Osteoblast (primary cell): Measurements from ENCODE around the gene ALS2. TPM values are rescaled to one million over a fixed set of nuclear protein-coding genes. Genes with fewer than 3 reads are reported as not detected.

Source experiments
- DNase-seq: peaks from one replicate; pipeline ENCODE4 v3.0.0; 2011; ENCODE audit warnings: low spot score, mixed read lengths; ENCODE audit not compliant: insufficient read length; ENCODE audit errors: missing footprints
- H2AFZ ChIP-seq: 2 replicates; pipeline ENCODE4 v1.6.0; 2011; ENCODE audit warnings: mild to moderate bottlenecking, low read length
- H3K27ac ChIP-seq: 2 replicates; pipeline ENCODE4 v1.5.1; 2011; ENCODE audit warnings: mild to moderate bottlenecking, low read depth, low read length, moderate library complexity
- H3K27me3 ChIP-seq: 2 replicates; pipeline ENCODE4 v1.6.0; 2012; ENCODE audit warnings: mild to moderate bottlenecking, control low read depth, inconsistent platforms, low read length, moderate library complexity; ENCODE audit not compliant: insufficient read depth
- H3K36me3 ChIP-seq: 2 replicates; pipeline ENCODE4 v1.5.1; 2011; ENCODE audit warnings: mild to moderate bottlenecking, low read length, control low read depth, moderate library complexity; ENCODE audit not compliant: insufficient read depth
- H3K4me1 ChIP-seq: 2 replicates; pipeline ENCODE4 v1.5.1; 2011; ENCODE audit warnings: mild to moderate bottlenecking, low read length, control low read depth, moderate library complexity; ENCODE audit not compliant: insufficient read depth
- H3K4me2 ChIP-seq: 2 replicates; pipeline ENCODE4 v1.6.0; 2011; ENCODE audit warnings: mild to moderate bottlenecking, low read length; ENCODE audit not compliant: insufficient read depth
- H3K4me3 ChIP-seq: fragments of 200-600 bp; sonication (generic); 3 replicates; pipeline ENCODE4 v1.5.1; 2012; ENCODE audit warnings: mild to moderate bottlenecking, low read length, inconsistent platforms; ENCODE audit not compliant: insufficient read depth
- H3K79me2 ChIP-seq: 2 replicates; pipeline ENCODE4 v1.6.0; 2012; ENCODE audit warnings: mild to moderate bottlenecking, low read length, control low read depth, inconsistent platforms; ENCODE audit not compliant: insufficient read depth
- H3K9me3 ChIP-seq: 2 replicates; pipeline ENCODE4 v1.5.1; 2011; ENCODE audit warnings: low read depth, low read length, control low read depth
- H4K20me1 ChIP-seq: 2 replicates; pipeline ENCODE4 v1.6.0; 2012; ENCODE audit warnings: mild to moderate bottlenecking, low read length, control low read depth; ENCODE audit not compliant: insufficient read depth
- total RNA-seq: library from RNA; depleted of rRNA; stranded (reverse); fragments of >200 nt; gene quantifications from 2 replicates; pipeline ENCODE4 v1.2.3, GENCODE V29; 2012
- TF ChIP-seq, protein P1 (sequence below): IDR thresholded peaks from 2 replicates; pipeline ENCODE4 v1.5.1; 2011; ENCODE audit warnings: mild to moderate bottlenecking, low read depth, low read length, moderate library complexity; ENCODE audit errors: extremely low read depth

Gene ALS2
- total RNA-seq, 1 donor: 39.1 TPM

DNA sequence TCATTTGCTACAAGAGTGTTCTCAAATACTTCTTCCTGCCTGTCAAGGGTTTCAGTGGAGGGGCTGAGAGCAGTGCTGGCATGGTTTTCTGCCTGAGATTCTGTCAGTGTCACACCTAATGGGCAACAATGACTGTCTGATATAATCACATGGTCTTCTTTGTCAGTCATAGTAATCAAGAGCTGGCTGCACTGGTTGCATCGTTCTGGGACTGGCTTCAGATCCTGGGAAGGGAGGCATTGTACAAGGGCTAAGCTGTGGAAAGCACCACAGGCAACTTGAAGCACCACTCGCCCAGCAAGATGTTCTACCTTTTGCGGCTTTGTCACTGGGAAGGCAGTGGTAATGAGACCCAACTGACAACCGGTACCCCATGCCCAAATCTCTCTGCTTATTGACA lies 19.6 kb downstream of the ALS2 start:
- Histone ChIP-seq H3K4me2 (no peak overlapping the region), H3K9me3 (no peaks in the 10 kb centered on the region), H4K20me1 (no peaks in the 10 kb centered on the region), H3K4me3 (no peak overlapping the region), H3K4me1 (no peaks in the 10 kb centered on the region), H3K27me3 (no peaks in the 10 kb centered on the region), H3K27ac (no peak overlapping the region), H3K36me3 (peaks cover 58% of the 10 kb centered on the region), H3K79me2 (peaks cover 15% of the 10 kb centered on the region), H2AFZ (no peak overlapping the region)
- TF ChIP-seq, protein P1, sequence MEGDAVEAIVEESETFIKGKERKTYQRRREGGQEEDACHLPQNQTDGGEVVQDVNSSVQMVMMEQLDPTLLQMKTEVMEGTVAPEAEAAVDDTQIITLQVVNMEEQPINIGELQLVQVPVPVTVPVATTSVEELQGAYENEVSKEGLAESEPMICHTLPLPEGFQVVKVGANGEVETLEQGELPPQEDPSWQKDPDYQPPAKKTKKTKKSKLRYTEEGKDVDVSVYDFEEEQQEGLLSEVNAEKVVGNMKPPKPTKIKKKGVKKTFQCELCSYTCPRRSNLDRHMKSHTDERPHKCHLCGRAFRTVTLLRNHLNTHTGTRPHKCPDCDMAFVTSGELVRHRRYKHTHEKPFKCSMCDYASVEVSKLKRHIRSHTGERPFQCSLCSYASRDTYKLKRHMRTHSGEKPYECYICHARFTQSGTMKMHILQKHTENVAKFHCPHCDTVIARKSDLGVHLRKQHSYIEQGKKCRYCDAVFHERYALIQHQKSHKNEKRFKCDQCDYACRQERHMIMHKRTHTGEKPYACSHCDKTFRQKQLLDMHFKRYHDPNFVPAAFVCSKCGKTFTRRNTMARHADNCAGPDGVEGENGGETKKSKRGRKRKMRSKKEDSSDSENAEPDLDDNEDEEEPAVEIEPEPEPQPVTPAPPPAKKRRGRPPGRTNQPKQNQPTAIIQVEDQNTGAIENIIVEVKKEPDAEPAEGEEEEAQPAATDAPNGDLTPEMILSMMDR: no peak
- no peak for DNase-seq

DNA sequence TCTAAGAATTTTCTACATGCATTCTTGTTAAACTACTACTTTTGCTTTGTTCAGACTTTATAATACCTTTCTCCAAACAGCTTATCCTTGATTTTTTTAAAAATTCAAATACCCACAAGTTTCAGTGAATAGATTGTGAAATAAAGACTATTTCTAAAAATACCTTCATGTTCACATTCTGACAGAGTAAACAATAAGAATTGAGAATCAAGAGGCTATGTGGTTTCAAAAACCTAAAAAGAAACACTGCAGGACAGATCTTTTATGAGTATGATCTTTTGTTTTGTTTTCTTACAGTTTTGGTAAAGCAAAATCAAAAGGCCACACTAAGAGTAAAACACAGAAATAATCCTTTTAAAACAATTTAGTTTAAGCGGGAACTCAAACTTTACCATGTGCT lies 21.2 kb downstream of the ALS2 start:
- no peak overlapping the region for H3K27ac ChIP-seq
- peaks cover 58% of the 10 kb centered on the region for H3K36me3 ChIP-seq
- peaks cover 15% of the 10 kb centered on the region for H3K79me2 ChIP-seq
- H2AFZ ChIP-seq: no peak overlapping the region
- no peak overlapping the region for H3K4me2 ChIP-seq
- no peaks in the 10 kb centered on the region for H4K20me1 ChIP-seq
- H3K27me3 ChIP-seq: no peaks in the 10 kb centered on the region
- no peaks in the 10 kb centered on the region for H3K4me1 ChIP-seq
- TF ChIP-seq, protein P1: no peak
- DNase-seq: no peak
- no peaks in the 10 kb centered on the region for H3K9me3 ChIP-seq
- no peak overlapping the region for H3K4me3 ChIP-seq

DNA sequence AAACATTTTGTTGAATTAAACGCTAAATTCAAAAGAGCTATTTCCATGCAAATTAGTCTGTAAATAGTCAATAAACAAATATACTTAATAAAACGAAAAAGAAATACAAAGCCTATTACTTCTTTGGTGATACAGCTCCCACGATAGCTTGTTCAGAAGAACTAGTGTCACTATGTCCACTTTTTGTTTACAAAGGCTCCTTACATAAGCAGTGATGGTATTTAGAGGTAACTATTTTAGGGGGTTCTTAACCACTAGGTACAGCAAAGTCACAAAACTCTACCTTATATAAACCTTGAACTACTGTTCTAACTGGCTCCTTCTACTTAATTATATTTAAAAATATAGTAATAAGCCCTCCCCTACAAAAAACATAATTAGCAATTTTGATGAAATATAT lies 21.9 kb downstream of the ALS2 start:
- peaks cover 63% of the 10 kb centered on the region for H3K36me3 ChIP-seq
- H3K79me2 ChIP-seq: peaks cover 15% of the 10 kb centered on the region
- DNase-seq: no peak
- no peaks in the 10 kb centered on the region for H4K20me1 ChIP-seq
- no peaks in the 10 kb centered on the region for H3K9me3 ChIP-seq
- no peak overlapping the region for H3K4me2 ChIP-seq
- no peaks in the 10 kb centered on the region for H3K4me1 ChIP-seq
- H3K27ac ChIP-seq: no peak overlapping the region
- no peak overlapping the region for H3K4me3 ChIP-seq
- H2AFZ ChIP-seq: no peak overlapping the region
- TF ChIP-seq, protein P1: no peak
- H3K27me3 ChIP-seq: no peaks in the 10 kb centered on the region

DNA sequence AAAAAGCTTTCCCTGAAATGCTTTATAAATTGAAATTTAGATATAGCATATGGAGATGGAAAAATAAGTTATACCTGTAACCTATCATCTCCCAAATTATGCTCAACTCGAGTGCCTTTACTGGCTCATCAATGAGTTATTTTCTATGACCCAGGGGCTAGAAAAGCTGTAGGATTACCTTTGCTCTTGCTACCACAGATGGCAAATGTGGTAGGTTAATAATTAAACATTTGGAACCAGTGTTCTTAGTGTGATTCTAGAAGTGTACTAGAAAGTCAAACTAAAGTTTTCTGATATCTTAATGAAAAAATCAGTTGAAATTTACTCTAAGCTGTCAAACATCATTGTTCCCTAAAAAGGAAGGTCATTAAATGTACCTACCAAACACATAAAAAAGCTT lies 22.5 kb downstream of the ALS2 start:
- peaks cover 63% of the 10 kb centered on the region for H3K36me3 ChIP-seq
- TF ChIP-seq, protein P1: no peak
- H2AFZ ChIP-seq: no peak overlapping the region
- no peak overlapping the region for H3K27ac ChIP-seq
- no peaks in the 10 kb centered on the region for H4K20me1 ChIP-seq
- H3K4me1 ChIP-seq: no peaks in the 10 kb centered on the region
- no peak overlapping the region for H3K4me2 ChIP-seq
- no peak for DNase-seq
- no peak overlapping the region for H3K4me3 ChIP-seq
- H3K27me3 ChIP-seq: no peaks in the 10 kb centered on the region
- peaks cover 14% of the 10 kb centered on the region for H3K79me2 ChIP-seq
- no peaks in the 10 kb centered on the region for H3K9me3 ChIP-seq
